GM21529 (cell line): ENCODE measurements around the gene SLC44A3.
A peak's percentile ranks its signal among the peaks of the same experiment; 100 is the strongest.
"Not testable (repeated sequence)": the region's sequence is repeated elsewhere in the genome, so short reads cannot be mapped to it uniquely, and the experiment has no call there.

ENCODE experiments used
- ATAC-seq: cut with Tn5 transposase; IDR thresholded peaks from one replicate; pipeline ENCODE4 v1.9.1; 2021; ENCODE audit not compliant: unreplicated experiment

SLC44A3 gene

DNA sequence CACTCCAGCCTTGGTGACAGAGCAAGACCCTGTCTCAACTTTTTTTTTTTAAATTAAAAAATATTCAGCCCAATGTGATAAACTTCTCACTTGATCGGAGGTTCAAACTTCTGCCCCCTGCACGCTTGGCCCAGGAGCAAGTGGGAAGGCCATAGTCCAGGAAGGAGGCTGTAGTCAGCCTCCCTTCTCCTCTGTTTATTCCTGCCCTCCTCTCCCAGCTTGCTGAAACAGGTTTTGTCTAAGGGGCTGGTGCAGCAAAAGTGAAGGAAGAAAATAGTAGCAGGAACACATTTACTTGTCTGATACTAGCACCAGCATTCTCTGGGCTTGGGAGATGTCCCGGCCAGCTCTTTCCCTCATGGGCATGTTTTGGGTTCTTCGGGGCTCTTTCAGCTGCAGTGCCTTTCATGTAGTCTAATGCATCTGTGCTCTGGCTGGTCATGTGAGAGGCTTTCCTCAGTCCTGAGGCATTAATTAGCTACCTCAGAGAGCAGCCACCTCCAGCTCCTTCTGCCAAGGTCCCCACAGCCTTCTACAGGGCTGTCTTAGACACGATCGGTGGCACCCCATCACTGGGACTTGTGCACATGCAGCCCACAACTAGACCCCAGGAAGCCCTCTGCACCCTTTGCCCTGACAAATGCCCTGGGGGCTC is 12.9 kb downstream of the SLC44A3 start:
- ATAC-seq: no peak

DNA sequence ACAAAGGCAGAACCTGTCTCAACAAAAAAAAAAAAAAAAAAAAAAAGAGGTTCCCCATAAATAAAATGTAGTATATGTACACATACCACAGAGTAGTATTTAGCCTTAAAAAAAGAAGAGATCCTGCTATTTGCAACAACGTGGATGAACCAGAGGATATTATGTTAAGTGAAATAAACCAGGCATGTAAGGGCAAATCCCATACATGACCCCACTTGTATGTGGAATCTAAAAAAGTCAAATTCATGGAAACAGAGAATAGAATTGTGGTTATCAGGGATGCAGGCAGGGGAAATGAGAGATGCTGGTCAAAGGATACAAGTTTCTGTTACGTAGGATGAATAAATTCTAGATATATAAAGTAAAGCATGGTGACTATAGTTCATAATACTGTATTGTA is 16.7 kb downstream of the SLC44A3 start:
- ATAC-seq: no peak

DNA sequence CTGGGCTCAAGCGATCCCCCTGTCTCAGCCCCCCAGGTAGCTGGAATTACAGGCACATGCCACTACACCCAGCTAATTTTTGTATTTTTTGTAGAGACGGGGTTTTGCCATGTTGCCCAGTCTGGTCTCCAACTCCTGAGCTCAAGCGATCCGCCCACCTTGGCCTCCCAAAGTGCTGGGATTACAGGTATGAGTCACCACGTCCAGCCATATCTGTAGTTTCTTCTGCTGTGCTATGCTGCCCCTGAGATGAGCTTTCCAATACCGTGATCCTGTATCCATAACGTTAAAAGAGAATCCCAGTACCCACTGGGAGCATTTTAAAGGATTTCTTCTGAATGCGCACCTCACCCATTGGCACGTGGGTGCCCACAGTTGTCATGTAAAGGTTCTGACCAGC is 20.2 kb downstream of the SLC44A3 start:
- ATAC-seq: not testable (repeated sequence)

DNA sequence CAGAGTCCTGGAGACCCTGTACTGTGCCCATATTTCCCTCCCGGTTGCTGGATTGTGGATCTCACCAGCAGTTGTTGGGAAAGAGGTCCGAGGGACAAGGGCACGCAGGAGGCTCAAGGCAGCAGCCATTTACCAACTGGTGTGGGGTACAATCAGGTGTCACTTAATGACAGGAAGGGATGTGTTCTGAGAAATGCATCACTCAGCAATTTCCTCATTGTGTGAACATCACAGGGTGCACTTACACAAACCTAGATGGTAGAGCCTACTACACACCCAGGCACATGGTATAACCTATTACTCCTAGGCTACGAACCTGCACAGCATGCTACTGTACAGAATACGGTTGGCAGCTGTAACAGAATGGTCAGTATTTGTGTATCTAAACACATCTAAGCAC is 20.7 kb downstream of the SLC44A3 start:
- ATAC-seq: no peak

DNA sequence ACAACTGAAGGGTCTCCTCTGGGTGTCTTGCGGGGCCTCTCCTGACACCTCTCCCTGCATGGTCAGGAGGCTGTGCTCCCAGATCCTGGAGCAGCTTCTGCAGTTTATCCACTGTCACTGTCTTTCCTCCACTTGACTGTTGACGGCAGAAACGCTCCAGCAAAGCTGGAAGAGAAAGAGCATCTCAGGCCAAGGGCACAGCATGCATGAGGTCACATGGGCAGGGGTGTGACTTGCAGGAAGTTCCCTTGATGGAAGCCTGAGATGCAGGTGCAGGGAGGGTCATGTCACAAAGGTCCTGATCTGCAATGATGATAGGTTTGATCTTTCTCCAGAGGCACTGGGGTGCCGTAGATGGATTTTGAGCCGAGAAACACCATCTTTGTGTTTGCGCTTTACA is 23.3 kb downstream of the SLC44A3 start:
- no peak for ATAC-seq

DNA sequence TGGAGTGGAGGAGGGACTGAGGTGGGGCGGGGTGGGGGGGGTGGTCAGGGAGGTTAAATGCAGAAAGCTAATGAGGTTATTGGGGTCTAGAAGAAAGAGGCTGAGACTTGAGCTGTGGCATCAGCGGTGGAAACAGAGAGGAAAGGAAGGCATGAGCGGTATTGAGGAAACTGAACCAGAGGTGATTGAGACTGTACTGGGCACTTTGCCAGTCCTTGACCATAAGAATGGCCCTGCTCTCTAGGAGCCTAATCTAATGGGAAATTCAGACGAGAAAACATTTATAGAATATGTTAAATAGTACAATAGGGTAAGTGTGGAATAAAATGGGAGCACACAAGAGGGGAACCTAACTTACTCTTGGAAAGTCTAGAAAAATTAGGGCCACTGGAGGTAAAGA is 23.7 kb downstream of the SLC44A3 start:
- ATAC-seq: no peak

DNA sequence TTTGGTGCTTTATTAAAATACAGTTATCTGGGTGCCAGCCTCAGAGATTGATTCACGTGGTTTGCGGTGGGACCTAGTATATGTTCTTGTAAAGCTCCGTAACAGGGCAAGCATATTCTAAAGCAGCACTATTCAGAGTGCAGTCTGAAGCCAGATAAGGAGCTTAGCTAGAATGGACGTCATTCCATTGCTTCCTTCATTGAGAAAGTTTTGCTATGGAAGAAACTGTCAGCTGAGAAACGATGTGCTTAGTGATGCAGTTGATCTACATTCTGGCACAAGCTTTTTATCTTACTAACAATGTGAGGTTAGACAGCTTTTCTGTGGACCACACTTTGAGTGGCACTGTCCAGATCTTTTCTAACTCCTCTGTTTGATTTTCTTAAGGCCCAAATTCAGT is 26.2 kb downstream of the SLC44A3 start:
- ATAC-seq: no peak

DNA sequence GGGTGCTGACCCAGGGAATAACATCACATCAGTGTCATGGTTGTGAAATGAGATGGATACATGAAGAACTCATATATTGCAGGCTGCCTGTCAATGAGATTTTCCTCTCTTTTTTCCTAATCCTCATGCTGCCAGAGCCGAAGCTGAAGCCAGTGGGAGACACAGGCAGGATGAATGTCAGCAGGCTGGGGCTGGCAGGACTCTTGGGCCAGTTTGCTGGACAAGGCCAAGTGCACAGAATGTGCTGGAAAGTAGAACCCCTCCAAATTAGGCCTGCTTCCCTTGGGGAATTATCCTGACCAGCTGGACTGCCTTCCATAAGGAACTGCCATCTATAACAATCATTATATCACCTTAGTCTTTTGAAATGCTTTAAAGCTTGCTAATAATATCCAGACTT is 31.4 kb downstream of the SLC44A3 start:
- no peak for ATAC-seq

DNA sequence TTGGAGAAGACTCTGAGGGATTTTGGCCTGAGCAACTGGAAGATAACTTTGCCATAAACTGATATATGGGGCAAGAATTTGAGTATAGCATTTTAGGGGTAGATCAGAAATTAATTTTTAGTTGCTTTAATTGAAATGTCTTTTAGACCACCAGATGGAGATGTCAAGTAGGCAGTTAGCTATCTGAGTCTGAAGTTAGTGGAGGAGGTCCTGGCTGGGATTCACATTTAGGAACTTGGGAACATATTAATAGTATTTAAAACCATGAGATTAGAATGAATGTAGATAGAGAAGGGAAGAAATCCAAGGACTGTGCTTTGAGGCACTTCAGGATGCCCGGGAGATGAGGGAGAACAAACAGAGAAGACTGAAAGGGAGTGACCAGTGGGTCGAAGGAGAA is 32.6 kb downstream of the SLC44A3 start:
- no peak for ATAC-seq

DNA sequence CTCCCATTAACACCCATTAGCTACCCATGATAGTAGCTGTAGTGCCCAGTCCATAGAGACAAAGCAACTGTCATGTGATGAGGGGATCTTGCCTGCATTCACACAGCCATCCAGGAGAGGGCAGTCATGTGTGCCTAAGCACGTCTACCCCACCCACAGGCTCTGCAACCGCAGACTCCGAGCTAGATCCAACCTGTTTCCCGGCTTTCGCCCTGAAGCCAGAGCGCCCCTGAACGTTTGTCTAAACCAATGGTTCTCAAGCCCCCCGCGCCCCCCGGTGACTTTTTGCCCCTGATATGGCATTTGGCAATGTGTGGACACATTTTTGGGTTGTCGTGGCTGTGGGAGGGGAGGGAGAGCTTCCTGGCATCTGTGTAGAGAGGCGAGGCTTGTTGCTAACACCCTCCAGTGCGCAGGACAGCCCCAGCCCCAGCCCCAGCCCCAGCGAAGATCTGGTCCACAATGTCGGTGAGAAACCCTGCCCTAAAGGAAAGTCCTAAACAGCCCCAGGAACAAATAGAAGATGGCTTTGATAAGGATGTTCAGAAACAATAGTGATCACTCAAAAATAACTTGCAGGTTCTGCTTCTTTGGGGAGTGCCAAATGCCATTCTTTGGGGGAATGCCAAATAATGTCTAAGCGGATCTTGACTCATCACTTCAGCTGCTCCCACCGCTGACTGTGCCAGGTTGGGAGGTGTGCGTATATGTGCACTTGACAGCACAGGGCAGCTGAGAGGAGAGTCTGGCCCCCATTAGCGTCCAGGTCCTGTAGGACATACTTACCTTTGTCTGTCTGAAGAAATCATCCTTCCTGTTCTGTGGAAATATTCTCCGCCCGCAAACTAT is 34.5 kb downstream of the SLC44A3 start:
- ATAC-seq: peak; percentile 99

DNA sequence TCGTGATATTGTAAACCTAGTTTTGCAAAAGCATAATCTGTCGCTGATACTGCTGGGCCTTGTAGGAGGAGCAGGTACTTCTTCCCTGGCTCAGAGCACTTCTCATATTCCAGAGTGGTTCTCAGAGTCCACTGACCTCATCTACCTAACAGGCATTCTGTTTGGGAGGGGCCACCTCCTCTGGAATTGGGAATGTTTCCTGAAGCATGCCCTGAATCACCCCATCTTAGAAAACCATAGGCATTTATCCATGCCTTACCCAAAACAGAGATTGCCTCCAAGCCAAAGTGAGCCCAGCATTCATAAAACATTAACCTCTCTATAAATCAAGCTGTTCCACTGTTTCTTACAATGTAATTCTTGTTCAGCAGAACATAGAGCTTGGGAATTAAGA is 35.1 kb downstream of the SLC44A3 start:
- ATAC-seq: no peak

DNA sequence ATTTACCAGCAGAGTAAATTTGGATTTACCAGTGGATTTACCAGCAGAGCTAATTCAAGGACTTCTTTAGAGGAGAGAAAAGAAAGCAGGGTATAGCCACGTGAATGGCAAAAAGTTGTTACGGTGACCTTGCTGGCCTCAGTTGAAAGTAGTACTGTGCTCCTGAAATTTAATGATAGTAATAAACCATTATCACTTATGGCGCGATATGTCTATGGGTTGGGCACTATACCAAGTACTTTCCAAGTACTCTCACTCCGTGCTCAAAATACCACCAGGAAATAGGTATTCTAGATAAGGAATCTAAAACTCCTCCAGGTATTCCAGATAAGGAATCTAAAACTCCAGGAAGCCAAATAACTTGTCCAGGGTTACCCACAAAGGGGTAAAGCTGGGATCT is 35.8 kb downstream of the SLC44A3 start:
- ATAC-seq: no peak

DNA sequence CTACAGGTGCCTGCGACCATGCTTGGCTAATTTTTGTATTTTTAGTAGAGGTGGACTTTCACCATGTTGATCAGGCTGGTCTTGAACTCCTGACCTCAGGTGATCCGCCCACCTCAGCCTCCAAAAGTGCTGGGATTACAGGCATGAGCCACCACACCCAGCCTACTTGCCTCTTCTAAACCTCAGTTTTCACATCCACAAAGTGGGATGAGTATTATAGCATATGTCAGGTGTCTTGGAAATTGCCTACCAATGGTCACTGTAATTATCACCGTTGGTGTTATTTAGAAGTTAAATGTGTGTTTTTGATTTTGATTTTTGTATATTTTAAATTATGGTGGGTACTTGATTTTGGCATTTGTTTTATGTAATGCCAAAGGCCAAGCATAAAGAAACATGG is 36.7 kb downstream of the SLC44A3 start:
- no peak for ATAC-seq

DNA sequence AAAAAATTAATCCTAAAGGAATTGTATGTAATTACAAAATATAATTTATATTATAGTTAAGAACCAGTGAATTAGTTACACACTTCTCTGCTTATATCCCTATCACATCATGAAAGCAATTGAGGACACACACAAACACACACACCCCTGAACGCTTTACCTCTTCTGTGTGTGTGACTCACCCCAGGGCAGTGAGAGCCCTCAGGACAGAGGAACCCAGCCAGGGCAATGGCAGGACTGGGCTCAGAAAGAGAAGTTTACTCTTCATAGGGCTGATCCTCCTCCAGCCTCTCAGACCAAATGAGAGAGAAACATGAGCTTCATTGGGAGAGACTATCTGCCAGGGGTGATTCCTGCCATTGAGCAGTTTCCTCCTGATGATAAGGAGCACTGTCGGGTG is 38.1 kb downstream of the SLC44A3 start:
- ATAC-seq: no peak

DNA sequence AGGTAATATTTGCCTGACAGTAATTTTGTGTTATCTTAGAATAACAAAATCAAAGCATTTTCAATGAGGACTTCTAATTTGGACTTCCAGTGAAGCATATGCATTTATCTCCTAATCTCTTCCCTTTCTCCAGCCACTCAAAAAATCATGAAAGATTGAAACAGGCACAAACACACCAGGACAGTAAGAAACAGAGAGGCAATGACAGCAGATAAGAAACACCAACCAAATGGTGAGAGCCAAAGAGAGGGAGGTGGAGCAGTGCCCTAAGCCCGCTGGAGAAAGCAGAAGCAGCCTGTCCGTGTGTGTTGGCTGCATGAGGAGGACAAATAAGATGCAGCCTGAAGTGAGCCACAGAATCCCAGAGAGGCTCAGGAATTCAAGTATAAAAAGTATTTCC is 39.0 kb downstream of the SLC44A3 start:
- ATAC-seq: no peak

DNA sequence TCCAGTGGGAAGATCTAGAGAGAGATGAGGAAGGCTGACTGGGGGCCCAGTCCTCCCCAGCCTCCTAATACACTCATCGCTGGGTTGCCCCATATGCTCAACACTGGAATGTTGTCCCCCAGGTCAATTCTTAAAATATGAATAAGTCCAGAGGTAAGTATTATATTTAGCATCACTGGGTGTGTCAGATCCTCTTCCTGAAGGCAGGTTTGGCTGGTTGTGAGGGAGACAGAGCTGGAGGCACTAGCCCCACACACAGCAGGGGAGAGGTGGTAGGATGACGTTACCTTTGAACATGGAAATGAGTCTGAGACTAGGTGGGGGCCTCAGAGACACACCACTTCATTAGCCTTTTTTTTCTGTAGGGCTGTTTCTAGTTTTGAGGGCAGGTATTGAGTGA is 42.6 kb downstream of the SLC44A3 start:
- no peak for ATAC-seq

DNA sequence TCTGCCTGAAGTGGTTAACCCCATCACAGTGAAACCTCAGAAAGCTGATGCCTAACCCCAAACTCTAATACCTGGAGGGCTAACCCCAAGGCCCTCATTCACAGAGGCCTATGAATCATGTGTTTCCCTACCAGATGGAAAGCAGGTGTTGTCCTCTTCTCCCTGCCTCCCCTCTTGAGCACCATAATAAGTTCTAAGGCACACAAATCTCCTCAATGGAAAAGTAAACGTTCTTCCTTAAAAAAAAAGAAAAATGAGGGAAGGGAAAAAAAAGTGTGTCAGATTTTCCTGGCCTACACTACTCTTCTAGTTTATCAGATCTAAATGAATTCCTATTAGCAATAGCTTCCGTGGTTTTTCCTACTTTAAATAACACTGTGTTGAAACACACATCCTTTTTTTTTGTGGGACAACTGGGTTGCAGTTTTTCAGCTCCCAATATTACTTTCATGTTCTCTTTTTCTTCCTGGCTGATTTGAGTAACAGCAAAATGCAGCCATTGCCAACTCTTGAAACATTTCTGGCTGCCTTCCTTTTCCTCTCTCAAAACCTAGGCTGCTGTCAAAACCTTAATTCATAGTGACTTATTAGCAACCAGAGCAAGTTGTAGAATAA is 43.2 kb downstream of the SLC44A3 start:
- ATAC-seq: no peak

DNA sequence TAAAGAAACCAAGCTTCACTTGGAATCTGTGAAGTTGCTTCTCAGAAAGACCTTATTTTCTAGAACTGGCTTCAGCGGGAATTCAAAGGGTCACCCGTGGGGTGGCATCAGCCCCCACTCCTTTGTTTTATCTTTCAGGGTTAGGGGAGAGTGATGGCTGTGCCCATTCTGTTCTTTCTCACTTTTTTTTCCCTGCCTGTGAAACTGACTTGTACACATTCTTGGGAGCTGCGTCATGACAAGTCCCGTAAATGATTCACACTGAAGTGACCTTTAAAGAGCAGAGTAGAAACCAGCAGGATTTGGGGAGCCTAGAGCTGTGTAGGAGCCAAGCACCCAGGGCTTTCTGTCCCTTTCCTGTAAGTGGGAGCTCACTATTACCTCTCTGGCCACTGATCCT is 43.8 kb downstream of the SLC44A3 start:
- no peak for ATAC-seq

DNA sequence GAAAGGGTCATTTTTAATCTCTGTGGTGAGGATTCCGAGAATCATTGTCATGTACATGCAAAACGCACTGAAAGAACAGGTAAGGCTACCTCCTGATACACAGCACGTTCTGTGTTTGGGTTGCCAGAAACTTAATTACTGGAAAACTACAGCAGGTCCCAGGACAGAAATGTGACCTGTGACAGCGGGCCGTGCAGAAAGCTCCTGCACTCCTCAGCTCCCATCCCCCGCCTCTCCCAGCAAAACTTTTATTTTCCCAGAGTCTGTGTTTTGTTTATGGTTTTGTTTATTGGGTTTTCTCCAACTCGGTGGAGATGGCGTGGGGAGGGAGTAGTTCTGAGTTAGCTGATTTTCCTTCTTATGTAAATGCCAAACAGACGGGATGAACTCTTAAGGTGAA is 44.7 kb downstream of the SLC44A3 start:
- no peak for ATAC-seq

DNA sequence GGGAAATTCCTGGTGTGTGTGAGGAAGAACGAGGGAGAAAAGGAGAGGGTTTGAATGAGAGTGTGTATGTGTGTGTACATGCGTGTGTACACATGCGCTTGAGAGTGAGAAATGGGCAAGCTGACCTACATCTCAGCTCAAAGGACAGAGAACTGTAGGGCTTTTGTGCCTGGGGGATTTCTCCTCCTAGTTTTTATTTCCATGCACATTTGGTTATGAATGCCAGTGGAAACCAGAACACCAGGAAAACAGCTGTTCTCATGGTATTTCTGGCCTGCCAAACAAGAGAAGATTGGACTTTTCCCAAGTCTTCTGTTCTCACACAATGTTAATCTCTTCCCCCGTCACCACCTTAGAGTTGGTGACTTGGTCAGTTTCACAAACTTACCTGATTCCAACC is 45.2 kb downstream of the SLC44A3 start:
- ATAC-seq: no peak

DNA sequence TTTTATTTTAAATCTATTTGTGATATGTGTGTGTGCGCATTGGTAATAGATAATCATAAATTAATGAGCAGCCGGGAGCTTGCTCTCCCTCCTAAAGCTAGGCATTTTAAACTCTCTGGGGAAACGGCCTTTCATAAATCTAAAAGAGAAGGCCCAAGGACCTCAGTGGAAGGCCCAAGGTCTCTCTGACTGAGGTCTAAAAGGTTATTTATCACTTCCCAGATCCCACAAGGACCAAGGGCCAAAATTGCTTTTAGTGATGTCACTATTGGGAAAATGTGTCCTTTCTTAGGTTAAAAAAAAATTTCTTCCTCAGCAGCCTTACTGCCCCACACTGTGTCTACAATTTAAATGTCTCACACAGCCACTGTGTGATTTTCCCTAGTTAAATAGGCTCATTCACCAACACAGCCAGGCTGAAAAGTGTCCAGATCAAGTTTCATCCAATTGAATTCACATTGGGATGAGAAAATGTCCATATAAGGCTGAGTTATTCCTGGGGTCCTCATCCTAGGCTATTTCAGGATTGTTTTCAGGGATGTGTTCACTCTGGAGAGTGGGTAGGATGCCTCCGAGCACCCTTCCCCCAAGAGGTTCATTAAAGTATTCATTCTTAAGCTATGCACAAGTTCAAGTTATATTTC is 46.1 kb downstream of the SLC44A3 start:
- no peak for ATAC-seq

DNA sequence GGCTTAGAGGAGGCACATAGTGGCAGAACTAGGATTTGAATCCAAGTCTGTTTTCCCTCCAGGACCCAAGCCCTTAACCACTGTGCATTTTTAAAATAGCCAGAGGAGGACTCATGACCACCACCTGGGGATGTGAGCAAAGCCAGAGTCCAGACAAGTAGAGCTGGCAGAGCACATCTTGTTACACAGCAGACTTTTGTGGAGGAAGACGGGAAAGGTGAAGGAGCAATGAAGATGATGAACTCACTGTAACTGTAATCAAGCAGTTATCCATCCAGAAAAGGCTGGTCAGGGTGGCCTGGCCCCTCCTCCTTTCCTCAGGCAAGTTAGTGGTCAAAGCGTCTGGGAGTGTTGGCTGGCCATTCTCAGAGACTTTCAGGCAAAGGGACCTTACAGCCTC is 50.9 kb downstream of the SLC44A3 start:
- no peak for ATAC-seq
